WTC11 (cell line): Measurements from ENCODE around the gene EID2B. TPM values are rescaled to one million over a fixed set of nuclear protein-coding genes. Genes with fewer than 3 reads are reported as not detected.

ENCODE experiments used
- ATAC-seq: fragments of 200-7000 bp; cut with Tn5 transposase; 2 replicates; pipeline ENCODE4 v1.10.0; 2021; ENCODE audit warnings: mild to moderate bottlenecking, moderate library complexity
- CTCF ChIA-PET: fragments of 300-600 bp; sonication (Branson Sonifier 250); formaldehyde crosslinking; loops from one replicate; lab custom pipeline; 2021; ENCODE audit warnings: antibody characterized with exemption; lab: Charles Lee
- POLR2A ChIA-PET: fragments of 350-600 bp; sonication (Branson Sonifier 250); formaldehyde crosslinking; loops from one replicate; lab custom pipeline; 2021; ENCODE audit warnings: antibody characterized with exemption; lab: Charles Lee
- DNase-seq: peaks from one replicate; pipeline ENCODE4 v3.0.0; 2021; ENCODE audit warnings: low spot score
- H3K27ac Mint-ChIP-seq: 2 replicates; pipeline ENCODE4 v1.8.0; 2021; ENCODE audit warnings: mixed read lengths
- H3K27me3 Mint-ChIP-seq: 2 replicates; pipeline ENCODE4 v1.8.0; 2021; ENCODE audit warnings: low read depth, mild to moderate bottlenecking, moderate library complexity, mixed read lengths
- H3K36me3 Mint-ChIP-seq: 2 replicates; pipeline ENCODE4 v1.8.0; 2021; ENCODE audit warnings: mixed read lengths
- H3K4me1 Mint-ChIP-seq: 2 replicates; pipeline ENCODE4 v1.8.0; 2022; ENCODE audit warnings: mixed read lengths
- H3K4me3 Mint-ChIP-seq: 2 replicates; pipeline ENCODE4 v1.8.0; 2021; ENCODE audit warnings: mild to moderate bottlenecking, moderate library complexity, mixed read lengths
- H3K9me3 Mint-ChIP-seq: 2 replicates; pipeline ENCODE4 v1.8.0; 2021; ENCODE audit warnings: mixed read lengths
- AR ChIP-seq: fragments of 250-450 bp; sonication (Bioruptor Pico); IDR thresholded peaks from 2 replicates; pipeline ENCODE4 v1.9.0; 2021; ENCODE audit warnings: mild to moderate bottlenecking
- ATF1 ChIP-seq: sonication (generic); formaldehyde crosslinking; IDR thresholded peaks from 2 replicates; pipeline ENCODE4 v1.8.1; 2023; ENCODE audit warnings: mild to moderate bottlenecking, moderate library complexity, missing genetic modification reagents
- ATF2 ChIP-seq: sonication (generic); formaldehyde crosslinking; IDR thresholded peaks from 2 replicates; pipeline ENCODE4 v1.8.1; 2022; ENCODE audit warnings: low read depth, missing genetic modification reagents, borderline replicate concordance
- CTCF ChIP-seq: fragments of 200-600 bp; IDR thresholded peaks from 2 replicates; pipeline ENCODE4 v1.8.0; 2022; ENCODE audit warnings: antibody characterized with exemption
- ETV6 ChIP-seq: sonication (generic); formaldehyde crosslinking; IDR thresholded peaks from 2 replicates; pipeline ENCODE4 v1.8.1; 2022; ENCODE audit warnings: mild to moderate bottlenecking, missing genetic modification reagents
- GABPB1 ChIP-seq: sonication (generic); formaldehyde crosslinking; IDR thresholded peaks from 2 replicates; pipeline ENCODE4 v1.8.1; 2023; ENCODE audit warnings: mild to moderate bottlenecking, missing genetic modification reagents
- HMGXB4 ChIP-seq: sonication (generic); formaldehyde crosslinking; IDR thresholded peaks from 2 replicates; pipeline ENCODE4 v1.8.1; 2023; ENCODE audit warnings: mild to moderate bottlenecking, moderate library complexity, missing genetic modification reagents
- MYBL2 ChIP-seq: sonication (generic); formaldehyde crosslinking; IDR thresholded peaks from 2 replicates; pipeline ENCODE4 v1.8.1; 2023; ENCODE audit warnings: mild to moderate bottlenecking, moderate library complexity, missing genetic modification reagents
- NFE2L1 ChIP-seq: sonication (generic); formaldehyde crosslinking; IDR thresholded peaks from 2 replicates; pipeline ENCODE4 v1.8.1; 2023; ENCODE audit warnings: missing genetic modification reagents
- PREB ChIP-seq: sonication (generic); formaldehyde crosslinking; IDR thresholded peaks from 2 replicates; pipeline ENCODE4 v1.8.1; 2022; ENCODE audit warnings: mild to moderate bottlenecking, missing genetic modification reagents, moderate library complexity, borderline replicate concordance
- PRRX2 ChIP-seq: fragments of 250-450 bp; sonication (Bioruptor Pico); IDR thresholded peaks from 2 replicates; pipeline ENCODE4 v1.8.0; 2021; ENCODE audit warnings: mild to moderate bottlenecking
- RELA ChIP-seq: sonication (generic); formaldehyde crosslinking; IDR thresholded peaks from 2 replicates; pipeline ENCODE4 v1.8.1; 2022; ENCODE audit warnings: missing genetic modification reagents, mild to moderate bottlenecking, borderline replicate concordance
- SMAD3 ChIP-seq: sonication (generic); formaldehyde crosslinking; IDR thresholded peaks from 2 replicates; pipeline ENCODE4 v1.8.0; 2022; ENCODE audit warnings: missing genetic modification reagents, mild to moderate bottlenecking, borderline replicate concordance
- TEAD1 ChIP-seq: sonication (generic); formaldehyde crosslinking; IDR thresholded peaks from 2 replicates; pipeline ENCODE4 v1.8.0; 2022; ENCODE audit warnings: mild to moderate bottlenecking, missing genetic modification reagents
- ZNF232 ChIP-seq: sonication (generic); formaldehyde crosslinking; IDR thresholded peaks from 2 replicates; pipeline ENCODE4 v1.8.0; 2022; ENCODE audit warnings: mild to moderate bottlenecking, missing genetic modification reagents
- ZNF281 ChIP-seq: sonication (generic); formaldehyde crosslinking; IDR thresholded peaks from 2 replicates; pipeline ENCODE4 v1.8.0; 2023; ENCODE audit warnings: mild to moderate bottlenecking, missing genetic modification reagents
- ZNF317 ChIP-seq: sonication (generic); formaldehyde crosslinking; IDR thresholded peaks from 2 replicates; pipeline ENCODE4 v1.8.1; 2023; ENCODE audit warnings: low read depth, mild to moderate bottlenecking, moderate library complexity, missing genetic modification reagents, borderline replicate concordance
- ZNF416 ChIP-seq: fragments of 250-450 bp; sonication (Bioruptor Pico); IDR thresholded peaks from 2 replicates; pipeline ENCODE4 v1.9.0; 2021; ENCODE audit warnings: mild to moderate bottlenecking, inconsistent platforms
- ZNF425 ChIP-seq: fragments of 250-450 bp; sonication (Bioruptor Pico); conservative IDR thresholded peaks from 2 replicates; pipeline ENCODE4 v1.9.0; 2021; ENCODE audit warnings: mild to moderate bottlenecking
- ZNF671 ChIP-seq: fragments of 250-450 bp; sonication (Bioruptor Pico); IDR thresholded peaks from 2 replicates; pipeline ENCODE4 v1.8.0; 2021; ENCODE audit warnings: mild to moderate bottlenecking
- total RNA-seq: library from RNA; stranded (reverse); gene quantifications from 3 replicates; pipeline ENCODE4 v1.2.3, GENCODE V29; 2021

The EID2B gene
- total RNA-seq, 1 experiment from 2014 or later: 3.6 TPM

- no peak for TF ChIP-seq HMGXB4 (CRISPR knock-in tag)
- TF ChIP-seq, all 79 proteins: peak for 0
These were observed 26.1 kb downstream of the EID2B start (continued) for GRCh38 chr19:39506598-39506943.

- H3K36me3 Mint-ChIP-seq: peaks cover 13% of the 10 kb centered on the region
- ATAC-seq: peak; percentile 8
- TF ChIP-seq ZNF425 (CRISPR knock-in tag): no peak
- TF ChIP-seq CTCF: peak; percentile 100
- peak; percentile 94 for TF ChIP-seq ATF1 (CRISPR knock-in tag)
- TF ChIP-seq ZNF317 (CRISPR knock-in tag): peak; percentile 84
- TF ChIP-seq PREB: peak; percentile 96
- no peak for TF ChIP-seq PRRX2 (CRISPR knock-in tag)
- TF ChIP-seq SMAD3 (CRISPR knock-in tag): peak; percentile 99
- peak; percentile 83 for TF ChIP-seq GABPB1 (CRISPR knock-in tag)
- peak; percentile 100 for TF ChIP-seq ETV6
- peak; percentile 98 for TF ChIP-seq NFE2L1
- no peak for TF ChIP-seq AR
- TF ChIP-seq ZNF281 (CRISPR knock-in tag): peak; percentile 88
- TF ChIP-seq ZNF671 (CRISPR knock-in tag): no peak
- peak; percentile 100 for TF ChIP-seq ZNF232 (CRISPR knock-in tag)
- TF ChIP-seq TEAD1 (CRISPR knock-in tag): peak; percentile 100
- TF ChIP-seq RELA: peak; percentile 99
- no peak for TF ChIP-seq ZNF416 (CRISPR knock-in tag)
- peak; percentile 99 for TF ChIP-seq MYBL2 (CRISPR knock-in tag)
- TF ChIP-seq ATF2: peak; percentile 88
These were observed 29.8 kb downstream of the EID2B start for GRCh38 chr19:39502640-39503417.

More at GRCh38 chr19:39502640-39503417, 29.8 kb downstream of the EID2B start:
- ChIA-PET POLR2A (interaction anchor here (1.0 kb wide), 1 partner anchor 29 kb away, joined by 3 read pairs; no protein-coding TSS in a partner anchor), CTCF (interaction anchor here (0.5 to 1.8 kb wide), 20 partner anchors 9 to 169 kb away, joined by 3 to 19 read pairs (median 5); partner anchors contain the start of genes EID2, EID2B, RPS16 and SELENOV)
- DNase-seq: peak; percentile 80
- Mint-ChIP-seq H3K4me1 (peaks cover 17% of the 10 kb centered on the region), H3K27ac (no peak overlapping the region), H3K4me3 (no peak overlapping the region), H3K27me3 (peaks cover 95% of the 10 kb centered on the region), H3K9me3 (no peaks in the 10 kb centered on the region)
